ENCODE data around the gene PNMA6F. TPM values are rescaled to one million over a fixed set of nuclear protein-coding genes. Genes with fewer than 3 reads are reported as not detected.

The PNMA6F gene
- total RNA-seq, 1 experiment from 2014 or later: 0.13 TPM

- TF ChIP-seq CREM (CRISPR knock-in tag; IDR thresholded peaks at IDR 0.05) (no peak), ZNF416 (CRISPR knock-in tag; IDR thresholded peaks at IDR 0.05) (no peak)
Measured at GRCh38 chrX:153339662-153340061, 18.1 kb upstream of the PNMA6F start (continued).

- Mint-ChIP-seq H3K4me3 (no peak overlapping the region), H3K4me1 (peaks cover 12% of the 10 kb centered on the region), H3K27me3 (ENCODE audit: low read depth) (no peaks in the 10 kb centered on the region), H3K36me3 (peaks cover 20% of the 10 kb centered on the region), H3K27ac (no peak overlapping the region), H3K9me3 (no peaks in the 10 kb centered on the region)
- DNase-seq (ENCODE audit: low spot score): no peak
- no peak for TF ChIP-seq MYBL2 (CRISPR knock-in tag; IDR thresholded peaks at IDR 0.05)
- no peak for TF ChIP-seq NR3C1 (CRISPR knock-in tag; conservative IDR thresholded peaks at IDR 0.05; ENCODE audit: low read depth)
- TF ChIP-seq ZNF416 (CRISPR knock-in tag; IDR thresholded peaks at IDR 0.05): no peak
- no peak for TF ChIP-seq ARID4B (CRISPR knock-in tag; IDR thresholded peaks at IDR 0.05; ENCODE audit: borderline replicate concordance)
- TF ChIP-seq E2F4 (CRISPR knock-in tag; IDR thresholded peaks at IDR 0.05; ENCODE audit: borderline replicate concordance, low read depth): no peak
- TF ChIP-seq ZNF532 (CRISPR knock-in tag; IDR thresholded peaks at IDR 0.05; ENCODE audit: borderline replicate concordance): no peak
- TF ChIP-seq JUN (CRISPR knock-in tag; IDR thresholded peaks at IDR 0.05): no peak
- TF ChIP-seq STAT6 (CRISPR knock-in tag; conservative IDR thresholded peaks at IDR 0.05; ENCODE audit: low read depth): no peak
- TF ChIP-seq ATF1 (CRISPR knock-in tag; IDR thresholded peaks at IDR 0.05): no peak
- no peak for TF ChIP-seq IRF2 (CRISPR knock-in tag; IDR thresholded peaks at IDR 0.05; ENCODE audit: borderline replicate concordance, low read depth)
- ATAC-seq: no peak
- ChIA-PET POLR2A (no interaction called here), CTCF (no interaction called here)
Measured at GRCh38 chrX:153338836-153339235, 17.3 kb upstream of the PNMA6F start.
